ENCODE measurements around the gene PTPRT. TPM values are rescaled to one million over a fixed set of nuclear protein-coding genes. Genes with fewer than 3 reads are reported as not detected.

PTPRT gene
- total RNA-seq, 1 experiment from 2014 or later, result 0.13 TPM

DNA sequence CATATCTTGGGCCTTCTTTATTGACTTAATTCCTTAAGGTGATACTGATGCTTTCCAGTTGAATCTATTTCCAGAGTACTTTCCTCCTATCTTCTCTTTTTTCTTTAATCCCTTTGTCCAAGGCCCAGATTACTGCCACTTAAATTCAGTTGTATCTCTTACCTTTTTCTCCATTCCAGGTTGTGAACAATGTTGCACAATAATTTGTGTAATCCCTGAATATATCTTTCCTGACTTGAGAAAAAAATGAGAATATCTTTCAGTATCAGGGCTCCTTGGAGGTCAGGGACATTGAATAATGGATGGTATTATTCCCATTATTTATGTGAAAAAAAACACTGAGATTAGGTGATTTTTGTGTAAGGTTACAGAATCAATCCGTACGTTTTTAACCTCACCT is 683.3 kb downstream of the PTPRT start:
- no peak overlapping the region for H2BK15ac ChIP-seq (ENCODE audit: low read depth, low read length)
- H4K8ac ChIP-seq (replicated peaks; ENCODE audit: insufficient read length, low read depth, low read length), result no peak overlapping the region
- no peak overlapping the region for H3K18ac ChIP-seq (ENCODE audit: insufficient read length, low read depth, low read length)
- H3K4me3 Mint-ChIP-seq, result no peak overlapping the region
- H3K23me2 ChIP-seq (ENCODE audit: insufficient read length, low read depth, low read length, poor library complexity, severe bottlenecking), result no peaks in the 10 kb centered on the region
- H2AK5ac ChIP-seq (ENCODE audit: insufficient read length, low read length), result no peak overlapping the region
- H3K79me1 ChIP-seq (ENCODE audit: insufficient read depth, low read depth, low read length, poor library complexity, severe bottlenecking), result no peaks in the 10 kb centered on the region
- H4K91ac ChIP-seq (ENCODE audit: insufficient read length, low read depth, low read length), result no peak overlapping the region
- H2AFZ ChIP-seq (ENCODE audit: low read length), result no peak overlapping the region
- TF ChIP-seq, protein P1, sequence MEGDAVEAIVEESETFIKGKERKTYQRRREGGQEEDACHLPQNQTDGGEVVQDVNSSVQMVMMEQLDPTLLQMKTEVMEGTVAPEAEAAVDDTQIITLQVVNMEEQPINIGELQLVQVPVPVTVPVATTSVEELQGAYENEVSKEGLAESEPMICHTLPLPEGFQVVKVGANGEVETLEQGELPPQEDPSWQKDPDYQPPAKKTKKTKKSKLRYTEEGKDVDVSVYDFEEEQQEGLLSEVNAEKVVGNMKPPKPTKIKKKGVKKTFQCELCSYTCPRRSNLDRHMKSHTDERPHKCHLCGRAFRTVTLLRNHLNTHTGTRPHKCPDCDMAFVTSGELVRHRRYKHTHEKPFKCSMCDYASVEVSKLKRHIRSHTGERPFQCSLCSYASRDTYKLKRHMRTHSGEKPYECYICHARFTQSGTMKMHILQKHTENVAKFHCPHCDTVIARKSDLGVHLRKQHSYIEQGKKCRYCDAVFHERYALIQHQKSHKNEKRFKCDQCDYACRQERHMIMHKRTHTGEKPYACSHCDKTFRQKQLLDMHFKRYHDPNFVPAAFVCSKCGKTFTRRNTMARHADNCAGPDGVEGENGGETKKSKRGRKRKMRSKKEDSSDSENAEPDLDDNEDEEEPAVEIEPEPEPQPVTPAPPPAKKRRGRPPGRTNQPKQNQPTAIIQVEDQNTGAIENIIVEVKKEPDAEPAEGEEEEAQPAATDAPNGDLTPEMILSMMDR (conservative IDR thresholded peaks at IDR 0.05), result no peak
- H4K20me1 ChIP-seq (ENCODE audit: control insufficient read depth, insufficient read depth, insufficient read length), result no peaks in the 10 kb centered on the region
- H3K36me3 Mint-ChIP-seq (ENCODE audit: insufficient read depth in 1 of 3, low read depth in 3 of 3), result peaks cover 0 to 5% (median 0%) of the 10 kb centered on the region in 3 experiments; a peak in 1 of 7 replicates
- no peaks in the 10 kb centered on the region for H3K9me3 ChIP-seq (ENCODE audit: control insufficient read depth, low read depth, low read length)
- no peak overlapping the region for H3K9ac ChIP-seq (ENCODE audit: extremely low read depth, insufficient read length, low read length)
- no peak overlapping the region for H3K27ac Mint-ChIP-seq
- DNase-seq, result no peak
- H4K5ac ChIP-seq (ENCODE audit: insufficient read length, low read depth, low read length), result no peak overlapping the region
- no peaks in the 10 kb centered on the region for H3K27me3 ChIP-seq (ENCODE audit: insufficient read depth, low read length)
- WGBS (ENCODE audit: extremely low coverage, insufficient read length, low lambda C conversion rate), result no CpG with 5 or more reads among the region's 2 CpGs
- H3T11ph ChIP-seq (ENCODE audit: low read length), result no peak overlapping the region
- H3K9me3 Mint-ChIP-seq, result peaks cover 6 to 9% of the 10 kb centered on the region in 2 experiments
- H3K14ac ChIP-seq (ENCODE audit: insufficient read depth, low read length), result no peak overlapping the region
- no peaks in the 10 kb centered on the region for H3K27me3 Mint-ChIP-seq (ENCODE audit: low read depth)
- H2BK120ac ChIP-seq (ENCODE audit: low read depth, low read length, poor library complexity, severe bottlenecking), result no peak overlapping the region
- H2BK12ac ChIP-seq (ENCODE audit: insufficient read length, low read depth, low read length), result no peak overlapping the region
- no peaks in the 10 kb centered on the region for H3K4me1 Mint-ChIP-seq
- H3K27ac ChIP-seq (ENCODE audit: insufficient read length, low read depth, low read length), result no peak overlapping the region
- no peak overlapping the region for H2BK20ac ChIP-seq (ENCODE audit: low read depth, low read length, poor library complexity, severe bottlenecking)
- no peaks in the 10 kb centered on the region for H3K4me1 ChIP-seq (ENCODE audit: insufficient read depth, low read length)
- H3K4me2 ChIP-seq (ENCODE audit: insufficient read depth, insufficient read length, low read length), result no peak overlapping the region
- no peak overlapping the region for H3K4ac ChIP-seq (ENCODE audit: low read depth, low read length)
- no peak overlapping the region for H2BK5ac ChIP-seq (ENCODE audit: insufficient read length, low read length)
- H3K23ac ChIP-seq (ENCODE audit: insufficient read length, low read depth, low read length), result no peak overlapping the region
- H3K79me2 ChIP-seq (ENCODE audit: insufficient read depth, low read length), result no peaks in the 10 kb centered on the region
- no peak overlapping the region for H3K56ac ChIP-seq (ENCODE audit: insufficient read length, low read depth, low read length)
